Ramos (cell line): ENCODE results near the gene FAM25C.
"Not testable (repeated sequence)": the region's sequence is repeated elsewhere in the genome, so short reads cannot be mapped to it uniquely, and the experiment has no call there.

Experiments used
- in situ Hi-C: fragments of 300-500 bp; cut with MboI; formaldehyde crosslinking; loops from one replicate; pipeline ENCODE4 v1.14.3; 2022; ENCODE audit warnings: low sequenced_read_pairs; ENCODE audit not compliant: unreplicated experiment

Gene FAM25C

DNA sequence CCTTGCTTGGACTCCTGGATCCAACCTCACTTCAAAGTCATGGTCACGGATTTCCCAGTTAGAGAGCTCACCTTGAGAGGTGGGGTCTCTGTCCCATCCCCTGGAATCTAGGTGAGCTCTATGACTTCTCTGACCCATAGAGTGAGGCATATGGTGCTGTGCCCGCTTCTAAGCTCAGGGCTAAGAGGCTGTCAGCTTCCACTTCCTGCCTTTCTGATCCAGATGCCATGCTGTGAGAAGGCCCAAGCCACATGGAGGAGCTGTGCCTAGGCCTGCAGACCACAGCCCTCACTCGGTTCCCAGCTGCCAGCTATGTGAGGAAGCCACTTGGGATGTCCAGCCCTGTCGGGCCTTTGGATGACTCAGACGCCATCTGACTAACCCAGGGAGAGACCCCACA, 39.9 kb downstream of the FAM25C start:
- in situ Hi-C loops, result not testable (repeated sequence)

DNA sequence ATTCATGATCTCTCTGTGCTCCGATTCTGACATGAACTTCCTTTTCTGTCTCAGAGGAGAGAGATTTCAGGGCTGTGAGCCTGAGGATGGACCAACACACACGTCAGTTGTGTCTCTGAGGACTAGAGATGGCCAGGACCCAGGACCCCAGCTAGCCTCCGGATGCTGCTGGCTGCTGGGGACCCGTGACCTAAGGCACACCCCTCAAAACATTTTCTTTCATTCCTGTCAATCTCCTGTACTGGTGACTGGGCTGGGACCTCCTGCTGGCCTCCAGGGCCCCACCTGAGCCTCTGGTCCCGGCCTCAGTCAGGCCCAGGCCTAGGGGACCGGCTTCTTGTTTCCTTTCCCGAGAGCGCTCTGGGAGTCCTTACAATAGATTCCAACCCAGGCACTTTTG, 42.4 kb downstream of the FAM25C start:
- in situ Hi-C loops, result not testable (repeated sequence)

DNA sequence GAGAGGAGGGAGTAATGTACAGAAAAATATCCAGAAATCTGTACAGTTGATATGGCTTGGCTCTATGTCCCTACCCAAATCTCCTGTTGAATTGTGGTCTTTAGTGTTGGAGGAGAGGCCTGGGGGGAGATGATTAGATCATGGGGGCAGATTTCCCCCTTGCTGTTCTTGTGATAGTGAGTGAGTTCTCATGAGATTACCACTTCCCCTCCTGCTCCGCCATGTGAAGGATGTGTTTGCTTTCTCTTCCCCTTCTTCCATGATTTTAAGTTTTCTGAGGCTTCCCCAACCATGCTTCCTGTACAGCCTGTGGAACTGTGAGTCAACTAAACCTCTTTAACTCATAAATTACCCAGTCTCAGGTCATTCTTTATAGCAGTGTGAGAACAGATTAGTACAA, 52.2 kb downstream of the FAM25C start:
- in situ Hi-C loops, result not testable (repeated sequence)
